PC-3 (cell line): ENCODE data around the gene CHMP6. TPM values are rescaled to one million over a fixed set of nuclear protein-coding genes. Genes with fewer than 3 reads are reported as not detected.

ENCODE experiments used
- ATAC-seq: fragments of 200-7000 bp; cut with Tn5 transposase; 2 replicates; pipeline ENCODE4 v1.9.1; 2020; ENCODE audit warnings: mild to moderate bottlenecking, moderate library complexity
- BruUV-seq: library from RNA; stranded (reverse); fragments of 400-500 nt; replicated peaks from 2 replicates; lab custom pipeline; 2021; lab: Mats Ljungman, UMichigan
- CTCF ChIA-PET: fragments of 300-600 bp; sonication (Branson Sonifier 250); formaldehyde crosslinking; loops from one replicate; lab custom pipeline; 2022; ENCODE audit warnings: antibody characterized with exemption; lab: Charles Lee
- POLR2A ChIA-PET: fragments of 300-600 bp; sonication (Branson Sonifier 250); formaldehyde crosslinking; loops from one replicate; lab custom pipeline; 2022; ENCODE audit warnings: antibody characterized with exemption; ENCODE audit not compliant: unreplicated experiment; lab: Charles Lee
- DNase-seq: peaks from one replicate; pipeline ENCODE4 v3.0.0-alpha.2; 2015
- H2AFZ ChIP-seq: fragments of 300-600 bp; sonication (generic); 2 replicates; pipeline ENCODE4 v1.6.0; 2016; ENCODE audit warnings: antibody characterized with exemption, low read length
- H3F3A ChIP-seq: fragments of 300-600 bp; sonication (generic); one replicate; pipeline ENCODE4 v1.6.0; 2017; ENCODE audit warnings: antibody characterized with exemption, low read length, control low read depth, mild to moderate bottlenecking; ENCODE audit not compliant: unreplicated experiment
- H3K27ac ChIP-seq: fragments of 300-600 bp; sonication (generic); 2 replicates; pipeline ENCODE4 v1.5.1; 2016; ENCODE audit warnings: mild to moderate bottlenecking, low read length
- H3K27me3 ChIP-seq: fragments of 300-600 bp; sonication (generic); 2 replicates; pipeline ENCODE4 v1.6.1; 2016; ENCODE audit warnings: low read length, mixed read lengths
- H3K36me3 ChIP-seq: fragments of 300-600 bp; sonication (generic); 2 replicates; pipeline ENCODE4 v1.6.1; 2016; ENCODE audit warnings: low read depth, mixed run types, low read length, mixed read lengths
- H3K4me1 ChIP-seq: fragments of 300-600 bp; sonication (generic); 2 replicates; pipeline ENCODE4 v1.5.1; 2016; ENCODE audit warnings: low read length; ENCODE audit not compliant: insufficient read depth
- H3K4me2 ChIP-seq: fragments of 300-600 bp; sonication (generic); 2 replicates; pipeline ENCODE4 v1.6.0; 2016; ENCODE audit warnings: low read length
- H3K4me3 ChIP-seq: fragments of 300-600 bp; sonication (generic); 2 replicates; pipeline ENCODE4 v1.5.1; 2016; ENCODE audit warnings: mild to moderate bottlenecking, low read length, mixed read lengths
- H3K79me2 ChIP-seq: fragments of 300-600 bp; sonication (generic); 2 replicates; pipeline ENCODE4 v1.6.1; 2017; ENCODE audit warnings: low read length, mixed read lengths
- H3K9ac ChIP-seq: fragments of 300-600 bp; sonication (generic); 2 replicates; pipeline ENCODE4 v1.6.0; 2016; ENCODE audit warnings: mild to moderate bottlenecking, low read length
- H3K9me2 ChIP-seq: fragments of 300-600 bp; sonication (generic); replicated peaks from 2 replicates; pipeline ENCODE4 v1.6.1; 2016; ENCODE audit warnings: mixed run types, low read length, mixed read lengths
- H3K9me3 ChIP-seq: fragments of 300-600 bp; sonication (generic); 2 replicates; pipeline ENCODE4 v1.6.1; 2016; ENCODE audit warnings: low read length, mixed read lengths
- H4K20me1 ChIP-seq: fragments of 300-600 bp; sonication (generic); 2 replicates; pipeline ENCODE4 v1.6.1; 2016; ENCODE audit warnings: low read length, mixed read lengths
- CTCF ChIP-seq: fragments of 300-600 bp; sonication (generic); conservative IDR thresholded peaks from 2 replicates; pipeline ENCODE4 v1.5.1; 2017; ENCODE audit warnings: antibody characterized with exemption, low read depth, mild to moderate bottlenecking, low read length
- EZH2 ChIP-seq: fragments of 300-600 bp; sonication (generic); IDR thresholded peaks from one replicate; pipeline ENCODE4 v1.6.1; 2017; ENCODE audit warnings: antibody characterized with exemption, mild to moderate bottlenecking, low read length; ENCODE audit not compliant: unreplicated experiment
- EZH2phosphoT487 ChIP-seq: fragments of 300-600 bp; sonication (generic); IDR thresholded peaks from 2 replicates; pipeline ENCODE4 v1.6.1; 2018; ENCODE audit warnings: mild to moderate bottlenecking, antibody characterized with exemption, low read length, borderline replicate concordance
- intact Hi-C: fragments of 100-400 bp; cut with micrococcal nuclease; formaldehyde crosslinking; loops from 2 replicates; pipeline ENCODE4 v1.9.0; 2023
- total RNA-seq: library from RNA; depleted of rRNA; stranded (reverse); fragments of >200 nt; gene quantifications from 2 replicates; pipeline ENCODE4 v1.2.3, GENCODE V29; 2014

CHMP6 gene
- total RNA-seq, 1 experiment from 2014 or later = 26.1 TPM

DNA sequence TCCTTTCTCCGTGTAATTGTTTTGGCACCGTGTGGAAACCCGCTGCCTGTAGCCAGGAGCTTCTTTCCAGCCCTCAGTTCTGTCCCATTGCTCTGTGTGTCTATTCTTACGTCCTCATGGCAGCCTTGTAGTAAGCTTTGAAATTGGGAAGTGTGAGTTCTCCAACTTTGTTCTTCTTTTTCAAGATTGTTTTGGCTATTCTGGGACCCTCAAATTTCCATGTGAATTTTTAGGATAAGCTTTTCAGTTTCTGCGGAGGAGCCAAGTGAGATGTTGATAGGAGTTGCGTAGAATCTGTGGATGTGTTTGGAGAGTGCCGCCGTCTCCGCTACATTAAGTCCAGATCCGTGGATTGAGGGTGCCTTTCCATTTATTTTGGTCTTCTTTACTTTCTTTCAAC is 15.2 kb downstream of the CHMP6 start:
- no peak overlapping the region for H3K27ac ChIP-seq
- no peaks in the 10 kb centered on the region for H3F3A ChIP-seq
- H4K20me1 ChIP-seq = no peaks in the 10 kb centered on the region
- H3K4me3 ChIP-seq = no peak overlapping the region
- no TSS peak for BruUV-seq
- intact Hi-C loops = no loop called here
- ChIA-PET CTCF (interaction anchor here (0.6 kb wide), 1 partner anchor 180 kb away, joined by 3 read pairs; no protein-coding TSS in a partner anchor), POLR2A (no interaction called here)
- DNase-seq = no peak
- no peaks in the 10 kb centered on the region for H3K9me2 ChIP-seq
- H2AFZ ChIP-seq = no peak overlapping the region
- peaks cover 6% of the 10 kb centered on the region; the same call in 1 of the 2 replicates for H3K27me3 ChIP-seq
- H3K9ac ChIP-seq = no peak overlapping the region
- H3K79me2 ChIP-seq = no peaks in the 10 kb centered on the region
- H3K36me3 ChIP-seq = 0 out of 2 replicates have a peak, but pooled peaks cover 3% of the 10 kb centered on the region
- H3K4me1 ChIP-seq = peaks cover 9% of the 10 kb centered on the region; the same call in 1 of the 2 replicates
- H3K4me2 ChIP-seq = no peak overlapping the region
- H3K9me3 ChIP-seq = peaks cover 4% of the 10 kb centered on the region; the same call in 1 of the 2 replicates
- no peak for ATAC-seq
- TF ChIP-seq EZH2phosphoT487 = no peak
- no peak for TF ChIP-seq EZH2
- TF ChIP-seq CTCF = no peak

- Histone ChIP-seq H3K9me3 (peaks cover 4% of the 10 kb centered on the region; the same call in 1 of the 2 replicates), H2AFZ (no peak overlapping the region), H3K9me2 (no peaks in the 10 kb centered on the region), H3K27me3 (peaks cover 6% of the 10 kb centered on the region; the same call in 1 of the 2 replicates), H3F3A (no peaks in the 10 kb centered on the region), H3K9ac (no peak overlapping the region), H3K27ac (no peak overlapping the region), H3K79me2 (no peaks in the 10 kb centered on the region), H3K4me1 (no peaks in the 10 kb centered on the region), H3K4me2 (no peak overlapping the region), H4K20me1 (no peaks in the 10 kb centered on the region), H3K4me3 (no peak overlapping the region), H3K36me3 (0 out of 2 replicates have a peak, but pooled peaks cover 3% of the 10 kb centered on the region)
- TF ChIP-seq EZH2phosphoT487 = no peak
- no peak for TF ChIP-seq CTCF
- no peak for TF ChIP-seq EZH2
- DNase-seq (no peak), ATAC-seq (no peak)
- ChIA-PET CTCF (no interaction called here), POLR2A (no interaction called here)
- no TSS peak for BruUV-seq
- intact Hi-C loops = no loop called here
Measured at GRCh38 chr17:81008140-81008539, 16.5 kb downstream of the CHMP6 start.

GRCh38 chr17:81009136-81009535 is 17.5 kb downstream of the CHMP6 start:
- H3K9me2 ChIP-seq = no peaks in the 10 kb centered on the region
- no peak for TF ChIP-seq EZH2phosphoT487
- TF ChIP-seq CTCF = no peak
- TF ChIP-seq EZH2 = no peak
- no TSS peak for BruUV-seq
- ATAC-seq (no peak), DNase-seq (no peak)
- POLR2A ChIA-PET = no interaction called here
- no peak overlapping the region for H3K4me3 ChIP-seq
- H3F3A ChIP-seq = no peaks in the 10 kb centered on the region
- no peaks in the 10 kb centered on the region for H3K27me3 ChIP-seq
- H2AFZ ChIP-seq = no peak overlapping the region
- peaks cover 4% of the 10 kb centered on the region; the same call in 1 of the 2 replicates for H3K9me3 ChIP-seq
- H3K36me3 ChIP-seq = 0 out of 2 replicates have a peak, but pooled peaks cover 3% of the 10 kb centered on the region
- no peak overlapping the region for H3K27ac ChIP-seq
- H4K20me1 ChIP-seq = no peaks in the 10 kb centered on the region
- no peak overlapping the region for H3K9ac ChIP-seq
- no peaks in the 10 kb centered on the region for H3K4me1 ChIP-seq
- no peaks in the 10 kb centered on the region for H3K79me2 ChIP-seq
- no peak overlapping the region for H3K4me2 ChIP-seq
- CTCF ChIA-PET = no interaction called here
- intact Hi-C loops = no loop called here
